Thoracic aorta (tissue), 2 donors: ENCODE data around the gene SKAP1. TPM values are rescaled to one million over a fixed set of nuclear protein-coding genes. Genes with fewer than 3 reads are reported as not detected.

Experiments
- ATAC-seq: fragments of 150-250 bp; one replicate; pipeline ENCODE4 v1.8.0; 2017; ENCODE audit warnings: low read depth; ENCODE audit not compliant: insufficient number of reproducible peaks, low FRiP score
- DNase-seq: peaks from one replicate; pipeline ENCODE4 v3.0.0-alpha.2; 2020; ENCODE audit warnings: low spot score
- H3K27ac ChIP-seq, 2 donors: fragments of 200-600 bp; sonication (generic); 1 replicate in 1 of 2; 2 replicates in 1 of 2; pipeline ENCODE4 v1.5.1; 2016; ENCODE audit warnings: mild to moderate bottlenecking in 2 of 2, moderate library complexity in 2 of 2
- H3K27me3 ChIP-seq: fragments of 200-600 bp; sonication (generic); replicated peaks from 2 replicates; pipeline ENCODE4 v1.6.0; 2016; ENCODE audit warnings: mild to moderate bottlenecking; ENCODE audit not compliant: insufficient read depth
- H3K36me3 ChIP-seq: fragments of 200-600 bp; sonication (generic); one replicate; pipeline ENCODE4 v1.5.1; 2016
- H3K4me1 ChIP-seq, 2 donors: fragments of 200-600 bp; sonication (generic); 1 replicate in 1 of 2; 2 replicates in 1 of 2; pipeline versions ENCODE4 v1.5.1 to v1.6.0; 2016; ENCODE audit warnings: low read depth in 2 of 2, mild to moderate bottlenecking in 1 of 2; ENCODE audit not compliant: control insufficient read depth in 1 of 2
- H3K4me3 ChIP-seq: fragments of 200-600 bp; sonication (generic); 2 replicates; pipeline ENCODE4 v1.5.1; 2016; ENCODE audit warnings: mild to moderate bottlenecking
- H3K9me3 ChIP-seq: fragments of 200-600 bp; sonication (generic); 2 replicates; pipeline ENCODE4 v1.5.1; 2016
- total RNA-seq, 2 donors: library from RNA; depleted of rRNA; stranded (reverse); fragments of >200 nt; gene quantifications; one replicate each; pipeline versions ENCODE4 v1.1.0 to v1.2.3, GENCODE V29; 2016
- TF ChIP-seq, protein P1 (sequence below): fragments of 200-600 bp; sonication (generic); IDR thresholded peaks from one replicate; pipeline ENCODE4 v1.5.1; 2019; ENCODE audit warnings: antibody characterized with exemption

The SKAP1 gene
- total RNA-seq, 2 donors from 2014 or later = 2.6 TPM; not detected in 1

GRCh38 chr17:48134912-48135480 lies 295.0 kb downstream of the SKAP1 start:
- no peaks in the 10 kb centered on the region for H3K9me3 ChIP-seq
- ATAC-seq = no peak
- H3K4me1 ChIP-seq = no peaks in the 10 kb centered on the region
- no peaks in the 10 kb centered on the region for H3K36me3 ChIP-seq
- no peak for DNase-seq
- no peak overlapping the region for H3K27ac ChIP-seq
- H3K4me3 ChIP-seq = no peak overlapping the region
- no peaks in the 10 kb centered on the region for H3K27me3 ChIP-seq
- TF ChIP-seq, protein P1, sequence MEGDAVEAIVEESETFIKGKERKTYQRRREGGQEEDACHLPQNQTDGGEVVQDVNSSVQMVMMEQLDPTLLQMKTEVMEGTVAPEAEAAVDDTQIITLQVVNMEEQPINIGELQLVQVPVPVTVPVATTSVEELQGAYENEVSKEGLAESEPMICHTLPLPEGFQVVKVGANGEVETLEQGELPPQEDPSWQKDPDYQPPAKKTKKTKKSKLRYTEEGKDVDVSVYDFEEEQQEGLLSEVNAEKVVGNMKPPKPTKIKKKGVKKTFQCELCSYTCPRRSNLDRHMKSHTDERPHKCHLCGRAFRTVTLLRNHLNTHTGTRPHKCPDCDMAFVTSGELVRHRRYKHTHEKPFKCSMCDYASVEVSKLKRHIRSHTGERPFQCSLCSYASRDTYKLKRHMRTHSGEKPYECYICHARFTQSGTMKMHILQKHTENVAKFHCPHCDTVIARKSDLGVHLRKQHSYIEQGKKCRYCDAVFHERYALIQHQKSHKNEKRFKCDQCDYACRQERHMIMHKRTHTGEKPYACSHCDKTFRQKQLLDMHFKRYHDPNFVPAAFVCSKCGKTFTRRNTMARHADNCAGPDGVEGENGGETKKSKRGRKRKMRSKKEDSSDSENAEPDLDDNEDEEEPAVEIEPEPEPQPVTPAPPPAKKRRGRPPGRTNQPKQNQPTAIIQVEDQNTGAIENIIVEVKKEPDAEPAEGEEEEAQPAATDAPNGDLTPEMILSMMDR = no peak

DNA sequence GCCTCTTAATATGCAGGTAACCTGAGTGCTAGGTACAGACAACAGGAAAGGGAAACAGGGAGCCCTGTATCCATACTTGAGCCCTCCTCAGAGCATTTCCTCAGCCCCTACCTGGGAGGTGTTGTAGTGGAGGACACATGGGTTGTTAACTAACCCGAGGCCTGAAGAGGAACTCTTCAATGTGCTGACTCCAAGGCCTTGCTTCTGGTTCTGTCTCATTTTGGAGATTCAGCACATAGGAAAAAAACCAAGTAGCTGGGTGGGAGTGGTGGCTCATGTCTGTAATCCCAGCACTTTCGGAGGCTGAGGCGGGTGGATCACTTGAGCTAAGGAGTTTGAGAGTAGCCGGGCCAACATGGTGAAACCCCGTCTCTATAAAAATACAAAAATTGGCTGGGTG lies 297.6 kb downstream of the SKAP1 start:
- no peak for ATAC-seq

DNA sequence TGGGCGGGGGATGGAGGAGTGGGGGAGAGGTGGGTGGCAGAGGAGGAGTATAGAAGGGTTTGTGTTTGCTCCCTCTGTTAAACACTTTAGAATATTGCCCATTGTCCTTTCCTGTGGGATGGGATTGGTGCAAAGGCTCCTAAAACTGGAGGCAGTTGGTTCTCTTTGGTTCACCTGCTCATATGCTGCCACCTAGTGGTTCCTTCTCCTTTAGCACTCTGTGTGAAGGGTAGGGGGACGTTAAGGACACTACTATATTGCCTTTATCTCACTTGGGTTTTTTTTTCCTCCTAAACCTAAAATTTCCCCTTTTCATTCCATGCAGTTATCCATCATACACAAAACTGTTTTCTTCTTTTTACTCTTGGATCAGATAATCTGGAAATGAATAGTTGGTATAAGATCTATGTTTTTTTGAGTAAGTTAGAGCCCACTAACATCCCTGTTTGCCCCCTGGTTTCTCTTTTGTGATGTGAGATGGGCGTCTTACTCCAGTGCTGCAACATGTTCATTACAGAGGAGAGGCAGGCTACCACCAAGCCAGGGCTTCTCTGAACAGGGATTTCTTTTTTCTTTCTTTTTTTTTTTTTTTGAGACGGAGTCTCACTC lies 298.7 kb downstream of the SKAP1 start:
- H3K27ac ChIP-seq = no peak overlapping the region
- H3K4me3 ChIP-seq = no peak overlapping the region
- no peaks in the 10 kb centered on the region for H3K36me3 ChIP-seq
- H3K9me3 ChIP-seq = no peaks in the 10 kb centered on the region
- peak; percentile 15 for DNase-seq
- TF ChIP-seq, protein P1 = peak; percentile 84
- H3K27me3 ChIP-seq = no peaks in the 10 kb centered on the region
- ATAC-seq = no peak
- H3K4me1 ChIP-seq = no peaks in the 10 kb centered on the region

More for the DNA sequence above, 297.6 kb downstream of the SKAP1 start:
- no peak for DNase-seq
- H3K4me1 ChIP-seq = no peaks in the 10 kb centered on the region
- no peak overlapping the region for H3K4me3 ChIP-seq
- no peaks in the 10 kb centered on the region for H3K9me3 ChIP-seq
- no peaks in the 10 kb centered on the region for H3K27me3 ChIP-seq
- TF ChIP-seq, protein P1 = no peak
- H3K36me3 ChIP-seq = no peaks in the 10 kb centered on the region
- no peak overlapping the region for H3K27ac ChIP-seq

- no peaks in the 10 kb centered on the region for H3K36me3 ChIP-seq
- DNase-seq = no peak
- ATAC-seq = no peak
- no peak overlapping the region for H3K27ac ChIP-seq
- no peaks in the 10 kb centered on the region for H3K27me3 ChIP-seq
- H3K4me3 ChIP-seq = no peak overlapping the region
- H3K4me1 ChIP-seq = no peaks in the 10 kb centered on the region
- H3K9me3 ChIP-seq = no peaks in the 10 kb centered on the region
- TF ChIP-seq, protein P1 = no peak
Measured at GRCh38 chr17:48129981-48130380, 300.0 kb downstream of the SKAP1 start.

DNA sequence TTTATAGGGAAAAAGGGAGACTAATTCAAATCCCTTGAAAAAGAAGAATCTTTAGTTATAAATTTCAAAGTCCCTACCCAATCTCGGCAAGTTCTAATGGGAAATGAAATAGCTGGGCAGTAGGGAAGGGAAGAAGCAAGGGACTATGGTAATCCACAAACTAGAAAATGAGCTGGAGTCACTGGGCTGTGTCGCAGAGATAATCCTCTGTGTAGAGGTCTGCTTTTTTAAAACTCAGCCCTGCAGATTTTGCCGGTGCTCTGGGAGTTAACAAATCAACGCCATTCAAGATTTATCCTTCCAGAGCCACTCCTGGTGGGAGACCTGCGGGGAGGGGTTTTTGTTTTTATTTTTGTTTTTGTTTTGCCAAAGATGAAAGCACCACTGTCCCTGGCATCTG lies 301.6 kb downstream of the SKAP1 start:
- TF ChIP-seq, protein P1 = no peak
- Histone ChIP-seq H3K4me1 (no peaks in the 10 kb centered on the region), H3K27me3 (no peaks in the 10 kb centered on the region), H3K4me3 (no peak overlapping the region), H3K36me3 (no peaks in the 10 kb centered on the region), H3K9me3 (no peaks in the 10 kb centered on the region), H3K27ac (no peak overlapping the region)
- ATAC-seq (no peak), DNase-seq (no peak)
